ENCODE results near the gene SLC8B1.

Gene SLC8B1

DNA sequence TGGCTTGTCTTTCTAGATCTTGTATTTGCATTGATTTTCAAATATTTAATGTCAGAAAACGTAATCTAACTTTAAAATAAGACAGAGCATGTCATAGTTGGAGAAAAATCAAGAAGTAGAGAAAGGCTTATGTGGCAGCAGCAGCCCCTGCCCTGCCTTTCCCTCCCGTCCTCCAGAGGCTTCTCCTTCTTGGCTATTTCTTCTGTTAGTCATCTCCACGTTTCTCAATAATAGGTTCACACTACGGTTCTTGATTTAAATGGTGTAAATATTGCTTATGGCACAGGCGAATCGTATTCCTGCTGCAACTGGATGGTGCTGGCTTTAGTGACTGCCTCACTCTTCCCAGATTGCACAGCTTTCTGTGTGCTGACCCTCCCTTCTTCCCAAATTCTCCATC is 42.8 kb downstream of the SLC8B1 start:
- DNase-seq, result no peak

DNA sequence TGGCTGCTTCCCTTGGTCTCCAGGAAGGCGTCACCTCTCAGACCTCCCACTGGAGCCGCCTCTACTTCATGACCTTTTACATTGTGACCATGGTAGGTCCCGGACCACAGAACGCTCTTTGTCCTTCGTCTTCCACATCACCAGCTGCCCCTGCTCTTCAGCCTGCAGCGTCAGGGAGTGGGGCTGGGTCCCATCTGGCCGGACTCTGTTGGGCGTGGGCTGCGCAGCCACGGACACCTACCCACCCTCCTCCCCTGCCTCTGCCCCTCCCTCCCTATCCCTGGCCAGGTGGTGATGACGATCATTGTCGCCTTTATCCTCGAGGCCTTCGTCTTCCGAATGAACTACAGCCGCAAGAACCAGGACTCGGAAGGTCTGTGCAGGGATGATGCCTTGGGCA is 43.3 kb downstream of the SLC8B1 start:
- no peak for DNase-seq

DNA sequence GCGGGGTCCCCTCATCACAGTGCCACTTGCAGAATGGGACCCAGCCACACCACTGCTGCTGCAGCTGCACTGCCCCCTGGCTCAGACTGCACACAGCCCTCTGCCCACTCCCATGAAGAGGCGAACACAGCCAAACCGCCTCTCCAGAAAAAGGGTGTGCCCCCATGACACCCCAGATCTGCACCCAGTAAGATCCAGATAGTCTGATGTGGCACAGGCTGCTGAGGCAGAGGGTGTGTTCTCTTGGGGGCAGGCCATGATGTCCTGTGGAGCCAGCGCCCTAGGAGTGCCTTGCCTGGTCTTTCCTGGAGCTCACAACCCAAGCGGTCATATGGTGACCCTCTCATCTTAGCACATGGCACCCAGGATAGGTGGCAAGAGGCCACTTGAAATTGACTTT is 44.4 kb downstream of the SLC8B1 start:
- no peak for DNase-seq

DNA sequence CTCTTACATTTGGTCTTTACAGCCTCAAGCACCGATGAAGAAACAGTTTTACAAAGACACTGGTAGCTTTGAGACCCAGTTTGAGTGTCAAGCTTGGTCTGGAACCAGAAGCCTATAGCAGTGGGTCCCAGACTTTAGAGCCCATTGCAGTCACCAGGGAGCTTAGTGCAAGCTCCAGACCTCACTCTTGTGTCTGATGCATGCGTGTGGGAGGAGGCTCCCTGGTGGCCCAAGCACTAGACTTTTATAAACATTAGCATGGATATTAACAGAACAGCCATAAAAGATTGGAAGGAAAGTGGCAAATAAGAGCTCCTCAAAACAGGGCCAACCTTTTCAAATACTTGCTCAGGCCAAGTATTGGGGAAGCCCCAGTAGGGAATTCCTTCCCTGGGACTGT is 45.5 kb downstream of the SLC8B1 start:
- DNase-seq, result no peak

DNA sequence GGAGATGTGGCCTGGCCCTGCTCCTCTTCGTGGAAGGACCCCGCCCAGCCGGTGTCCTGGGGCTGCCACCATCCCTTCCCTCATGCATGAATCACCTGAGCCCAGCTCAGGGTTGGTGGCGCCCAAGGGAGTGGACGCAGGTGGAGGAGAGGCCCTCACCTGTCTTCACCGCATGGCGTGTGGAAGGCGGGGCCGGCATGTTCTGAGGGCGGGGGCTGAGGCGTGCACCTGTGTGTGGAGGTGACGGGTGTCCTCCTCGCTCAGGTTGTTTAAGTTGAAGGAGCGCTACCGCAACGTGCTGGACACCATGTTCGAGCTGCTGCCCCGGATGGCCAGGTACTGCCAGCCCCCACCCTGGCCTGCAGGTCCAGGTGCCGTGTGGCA is 47.0 kb downstream of the SLC8B1 start:
- DNase-seq, result no peak

DNA sequence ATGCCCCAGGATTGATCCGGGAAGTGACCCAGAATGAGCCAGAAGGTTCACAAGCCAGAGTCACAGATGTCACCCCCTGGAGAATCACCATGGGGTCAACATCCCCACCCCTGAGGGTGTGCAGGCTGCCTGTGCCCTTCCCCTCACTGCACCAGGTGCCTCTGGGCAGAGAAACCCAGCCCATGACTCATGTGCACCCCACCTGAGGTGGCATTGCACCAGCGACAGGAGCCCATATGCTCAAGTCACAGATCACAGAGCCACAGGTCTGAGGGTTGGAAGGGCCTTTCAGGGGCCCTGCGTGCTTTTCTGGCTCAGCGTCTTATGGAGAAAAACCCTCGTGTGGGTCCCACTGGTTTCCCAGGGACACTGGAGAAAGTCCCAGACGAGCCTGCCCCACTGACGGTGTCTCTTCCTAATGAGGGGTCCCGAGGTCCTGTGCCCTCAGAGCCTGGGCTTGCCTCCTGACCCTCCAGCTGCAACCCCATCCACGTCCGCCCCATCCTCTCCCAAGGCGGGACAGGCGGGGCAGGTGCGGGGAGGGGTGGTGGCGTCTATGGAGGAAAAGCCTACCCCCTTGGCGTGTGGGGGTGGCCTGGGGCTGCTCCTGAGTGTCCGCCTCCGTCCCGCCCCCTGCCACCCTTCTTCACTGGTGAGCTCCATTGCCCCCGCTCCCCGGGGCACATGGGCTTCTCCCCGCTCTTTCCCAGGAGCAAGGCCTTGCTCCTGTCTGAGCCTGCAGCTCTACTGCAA is 47.6 kb downstream of the SLC8B1 start:
- no peak for DNase-seq

DNA sequence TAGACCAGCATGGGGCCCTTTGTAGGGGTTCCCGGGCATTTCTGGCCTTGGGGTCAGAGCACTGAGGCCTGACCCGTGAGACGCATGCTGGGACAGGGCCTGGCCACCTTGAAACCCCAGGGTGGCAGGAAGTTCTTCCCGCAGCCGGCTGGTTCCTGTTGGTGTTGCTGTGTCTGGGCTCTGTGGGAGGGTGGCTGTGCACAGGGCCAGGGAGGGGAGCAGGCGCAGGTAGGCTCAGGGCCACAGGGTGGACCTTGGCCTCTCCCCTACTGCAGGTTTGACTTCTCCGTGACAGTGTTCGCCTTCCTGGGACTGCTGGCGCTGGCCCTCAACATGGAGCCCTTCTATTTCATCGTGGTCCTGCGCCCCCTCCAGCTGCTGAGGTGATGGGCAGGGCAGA is 48.2 kb downstream of the SLC8B1 start:
- DNase-seq, result no peak

DNA sequence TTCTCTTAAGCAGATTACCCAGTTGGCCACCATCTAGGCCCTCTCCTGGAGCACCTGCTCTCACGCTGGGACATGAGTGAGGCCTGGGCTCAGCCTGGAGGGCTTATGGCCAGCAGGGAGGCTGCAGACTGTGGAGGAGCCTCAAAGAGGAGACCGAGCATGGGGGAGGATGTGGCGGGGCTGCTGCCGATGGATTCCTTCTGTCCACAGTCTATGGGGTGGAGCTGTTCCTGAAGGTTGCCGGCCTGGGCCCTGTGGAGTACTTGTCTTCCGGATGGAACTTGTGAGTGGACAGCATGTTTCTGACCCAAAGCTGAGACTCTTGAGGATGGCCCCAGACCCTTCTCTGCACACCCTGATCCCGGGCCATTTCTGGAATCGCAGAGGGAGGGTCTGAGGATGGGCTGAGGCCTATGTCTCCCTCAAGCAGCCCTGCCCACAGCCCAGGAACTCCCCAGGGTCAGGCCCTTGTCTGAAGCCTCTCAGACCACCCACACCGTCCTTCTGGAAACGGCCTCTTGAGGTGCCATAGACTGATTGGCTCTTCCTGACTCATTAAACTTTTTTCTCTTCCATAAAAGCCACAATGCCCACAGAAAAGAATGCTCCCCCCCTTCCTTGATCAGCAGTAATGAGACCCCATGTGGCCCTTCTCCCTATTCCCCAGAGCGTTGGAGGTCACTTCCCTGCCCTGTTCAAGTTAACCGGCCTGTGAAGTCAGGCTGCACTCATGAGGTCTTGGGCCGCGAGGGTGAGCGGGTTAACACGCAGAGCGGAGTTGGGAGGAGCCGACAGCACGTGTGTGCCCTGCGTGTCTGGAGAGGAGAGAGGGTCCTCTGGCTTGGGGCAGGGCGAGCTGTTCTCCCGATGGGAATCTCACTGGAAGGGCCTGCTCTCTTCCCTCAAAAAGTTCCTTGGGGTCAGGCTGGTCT is 49.0 kb downstream of the SLC8B1 start:
- DNase-seq, result no peak

DNA sequence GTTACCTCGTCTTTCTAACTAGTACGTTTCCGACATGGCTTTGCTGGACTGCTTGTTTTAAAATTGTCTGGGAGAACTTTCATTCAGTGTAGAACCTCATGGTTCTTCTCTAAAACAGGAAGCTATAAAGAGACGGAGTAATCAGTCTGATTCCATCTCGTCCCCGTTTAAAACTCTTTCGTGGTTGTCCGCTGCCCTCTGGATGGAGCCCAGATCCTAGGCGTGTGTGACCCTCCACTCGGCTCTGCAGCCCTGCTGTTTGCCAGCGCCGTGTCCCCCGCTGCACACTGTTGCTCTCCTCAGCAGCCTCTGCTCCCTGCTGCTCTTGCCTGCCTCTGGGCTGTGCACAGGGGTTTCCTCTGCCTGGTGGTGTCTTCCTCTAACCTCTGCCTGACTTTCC is 50.2 kb downstream of the SLC8B1 start:
- DNase-seq, result no peak

DNA sequence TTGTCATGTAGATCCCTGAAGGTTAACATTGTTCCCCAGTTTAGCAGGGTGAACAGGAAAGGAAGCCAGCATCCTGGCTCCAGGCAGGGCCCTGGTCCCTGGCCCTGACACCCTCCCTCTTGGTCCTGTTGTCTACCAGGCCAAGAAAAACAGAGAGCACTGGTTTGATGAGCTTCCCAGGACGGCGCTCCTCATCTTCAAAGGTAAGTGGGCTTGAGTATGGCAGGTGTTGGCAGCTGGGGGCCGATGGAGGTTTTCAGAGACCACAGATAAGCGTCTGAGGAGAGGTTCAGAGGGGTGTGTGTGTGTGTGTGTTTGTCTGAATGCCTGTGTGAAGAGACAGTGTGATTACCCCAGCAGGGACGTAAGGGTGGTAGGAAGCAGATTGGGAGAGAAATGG is 56.3 kb downstream of the SLC8B1 start:
- no peak for DNase-seq

DNA sequence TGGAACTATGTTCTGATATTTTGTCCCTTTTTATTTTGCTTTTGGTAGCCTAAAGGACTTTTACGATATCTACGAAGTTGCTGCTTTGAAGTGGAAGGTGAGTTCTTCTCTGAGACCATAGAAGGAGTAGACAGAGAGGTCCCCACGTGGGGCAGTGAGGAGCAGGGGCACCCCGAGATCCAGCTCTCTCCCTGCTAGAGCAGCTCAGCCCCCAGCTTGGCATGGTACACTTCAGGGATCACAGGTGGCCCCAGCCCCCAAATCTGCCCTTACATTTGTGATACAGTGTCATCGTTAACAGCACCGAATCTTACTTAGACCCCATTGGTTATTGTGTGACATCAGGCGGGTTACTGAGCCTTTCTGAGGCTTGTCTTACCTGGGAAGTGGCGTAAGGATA is 56.8 kb downstream of the SLC8B1 start:
- no peak for DNase-seq

DNA sequence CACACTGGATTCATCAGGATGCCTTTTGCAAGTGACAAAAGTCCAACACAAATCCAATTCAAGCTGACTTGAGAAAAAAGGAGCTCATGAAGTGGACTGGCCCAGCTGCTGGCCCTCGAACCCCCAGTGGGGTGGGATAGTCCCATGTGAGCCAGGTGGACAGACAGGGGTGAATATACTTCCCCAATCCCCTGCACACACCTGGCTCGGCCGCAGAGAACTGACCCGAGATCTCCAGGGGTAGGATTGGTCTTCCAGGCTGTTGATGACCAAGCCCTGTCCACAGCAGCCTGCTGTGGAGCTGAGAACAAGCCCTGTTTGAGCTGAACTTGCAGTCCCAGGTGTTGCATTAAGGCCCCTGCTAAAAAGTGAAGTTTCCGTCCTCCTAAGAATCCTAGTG is 57.4 kb downstream of the SLC8B1 start:
- DNase-seq, result no peak

DNA sequence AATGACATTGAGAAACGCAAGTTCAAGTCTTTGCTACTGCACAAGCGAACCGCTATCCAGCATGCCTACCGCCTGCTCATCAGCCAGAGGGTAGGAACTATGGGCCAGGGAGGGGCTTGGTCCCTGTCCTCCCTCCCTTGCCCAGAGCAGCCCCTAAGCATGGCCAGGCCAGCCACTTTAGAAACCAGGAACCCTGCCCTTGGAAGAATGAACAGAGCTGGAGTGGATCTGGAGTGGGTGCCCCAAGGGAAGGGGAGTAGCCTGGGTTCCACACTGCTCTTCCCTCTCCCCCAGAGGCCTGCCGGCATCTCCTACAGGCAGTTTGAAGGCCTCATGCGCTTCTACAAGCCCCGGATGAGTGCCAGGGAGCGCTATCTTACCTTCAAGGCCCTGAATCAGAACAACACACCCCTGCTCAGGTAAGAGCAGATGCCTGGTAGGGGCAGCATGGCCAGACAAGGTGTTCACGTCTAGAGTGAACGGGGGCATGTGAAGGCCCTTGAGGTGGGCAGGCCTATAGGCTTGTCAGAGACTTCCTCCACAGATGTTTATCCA is 57.9 kb downstream of the SLC8B1 start:
- no peak for DNase-seq

DNA sequence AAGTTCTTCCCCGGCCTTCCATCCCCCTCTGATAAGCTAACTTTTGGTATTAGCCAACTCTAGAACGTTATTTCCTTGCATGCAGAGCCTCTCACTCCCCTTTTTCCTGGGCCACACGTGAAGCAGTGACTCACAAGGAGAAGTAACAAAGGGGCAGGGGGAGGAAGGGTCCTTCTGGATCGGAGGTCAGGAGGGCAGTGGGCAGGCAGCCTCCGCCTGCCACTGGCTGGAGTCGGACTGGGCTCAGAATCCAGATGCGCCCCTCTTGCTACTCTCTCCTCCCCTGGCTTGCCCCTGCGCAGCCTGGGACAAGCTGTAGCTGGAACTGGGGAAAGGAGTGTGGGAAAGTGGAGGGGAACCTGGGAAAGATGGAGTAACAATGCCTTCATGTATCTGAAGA is 58.6 kb downstream of the SLC8B1 start:
- no peak for DNase-seq

DNA sequence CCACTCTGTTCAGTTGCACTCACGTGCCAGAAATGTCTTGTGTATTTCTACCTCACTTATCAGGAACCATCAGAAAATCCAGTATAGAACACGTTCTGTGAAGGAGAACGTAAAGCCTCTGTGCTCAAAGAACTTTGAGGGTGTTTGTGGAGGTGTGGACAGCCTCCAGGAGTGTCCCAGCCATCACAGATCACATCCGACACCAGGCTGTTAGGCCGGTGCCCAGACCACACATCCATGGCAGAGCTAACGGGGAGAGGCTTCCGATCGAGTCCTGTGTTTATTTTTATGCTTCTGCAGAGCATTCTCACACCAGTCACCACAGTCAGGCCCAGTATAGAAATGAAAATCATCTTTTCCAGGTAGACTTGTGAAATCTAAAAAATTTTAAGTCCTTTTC is 60.1 kb downstream of the SLC8B1 start:
- no peak for DNase-seq

DNA sequence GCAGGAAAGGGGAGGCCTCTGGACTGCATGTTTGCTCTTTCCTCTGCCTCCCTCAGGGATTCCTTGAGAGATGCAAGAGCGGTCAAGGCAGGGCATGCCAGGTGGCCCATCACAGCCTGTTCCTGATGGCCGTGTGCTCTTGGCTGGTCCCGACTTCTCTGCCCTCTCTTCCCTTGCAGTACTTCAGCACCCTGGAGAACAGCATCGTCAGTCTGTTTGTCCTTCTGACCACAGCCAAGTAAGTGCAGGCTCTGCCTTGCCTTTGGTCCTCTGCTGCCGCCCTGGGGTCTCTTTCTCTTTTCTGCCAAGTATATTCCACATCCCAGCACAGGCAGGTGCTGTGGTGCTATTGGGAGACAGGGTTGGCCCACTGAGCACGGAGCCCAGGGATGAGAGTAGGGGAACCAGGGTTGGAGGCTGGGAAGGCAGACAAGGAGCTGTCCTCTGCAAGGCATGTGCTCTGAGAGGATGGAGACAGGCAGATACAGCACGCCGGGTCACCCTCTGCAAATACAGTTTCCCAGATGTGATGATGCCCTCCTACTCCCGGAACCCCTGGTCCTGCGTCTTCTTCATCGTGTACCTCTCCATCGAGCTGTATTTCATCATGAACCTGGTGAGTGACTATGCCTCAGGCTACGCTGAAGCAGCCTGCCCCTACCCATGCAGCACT is 61.7 kb downstream of the SLC8B1 start:
- DNase-seq, result no peak

DNA sequence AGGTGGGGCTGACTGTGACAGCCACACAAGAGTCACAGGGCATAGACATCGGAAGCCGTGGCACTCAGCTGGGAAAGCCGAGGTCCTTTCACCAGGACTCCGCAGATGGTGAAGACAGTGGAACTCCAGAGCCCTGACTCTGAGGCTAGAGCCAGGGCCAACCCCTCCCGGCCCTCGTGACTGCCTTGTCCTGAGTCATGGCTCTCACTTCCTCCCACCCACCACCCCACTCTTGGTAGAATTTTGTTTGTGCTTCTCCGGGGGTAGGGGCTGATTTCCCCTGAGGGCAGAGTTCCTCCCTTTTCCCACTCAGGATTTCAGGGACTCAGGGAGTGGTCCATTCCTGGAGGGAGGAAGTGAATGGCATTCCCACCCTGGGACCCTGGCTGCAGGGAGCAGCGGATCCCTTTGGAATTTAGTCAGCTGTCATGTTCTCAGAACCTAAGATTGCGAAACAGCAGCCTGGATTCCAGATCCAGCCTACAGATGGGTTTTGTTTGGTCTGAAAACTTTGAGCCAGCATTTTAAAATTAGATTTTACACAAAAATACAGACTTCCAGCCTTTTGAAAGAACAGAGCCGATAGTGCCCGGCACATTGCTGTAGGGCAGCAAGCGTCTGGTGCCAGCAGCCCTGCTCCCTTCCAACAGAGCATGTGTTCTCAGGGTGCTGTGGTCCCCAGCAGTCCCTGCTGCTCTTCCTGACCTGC is 62.9 kb downstream of the SLC8B1 start:
- no peak for DNase-seq

DNA sequence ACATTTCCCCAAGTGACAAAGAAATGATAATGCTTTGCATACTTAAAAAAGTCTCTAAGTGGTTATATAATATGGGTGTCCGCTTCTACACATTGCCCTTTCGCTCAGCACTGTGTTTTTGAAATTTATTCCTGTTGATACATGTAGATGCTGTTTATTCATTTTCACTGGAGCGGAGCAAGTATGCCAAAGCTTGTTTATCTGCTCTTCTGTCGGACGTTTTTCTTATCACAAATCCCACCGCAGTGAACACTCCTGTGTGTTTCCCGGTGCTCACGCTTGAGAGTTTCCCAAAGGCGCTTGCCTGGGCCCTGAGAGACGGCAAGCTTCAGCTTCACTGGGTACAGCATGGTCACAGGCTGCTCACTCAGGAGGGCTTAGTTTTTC is 63.5 kb downstream of the SLC8B1 start:
- no peak for DNase-seq

DNA sequence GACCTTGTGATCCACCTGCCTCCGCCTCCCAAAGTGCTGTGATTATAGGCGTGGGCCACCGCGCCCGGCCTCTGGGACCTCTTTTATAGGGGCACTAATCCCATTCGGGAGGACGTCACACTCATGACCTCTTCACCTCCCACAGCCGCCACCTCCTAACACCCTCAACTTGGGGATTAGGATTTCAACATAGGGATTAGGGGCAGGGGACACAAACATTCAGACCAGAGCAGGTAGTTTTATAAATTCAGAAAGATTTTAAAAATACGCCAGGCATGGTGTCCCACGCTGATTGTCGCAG is 64.2 kb downstream of the SLC8B1 start:
- no peak for DNase-seq

DNA sequence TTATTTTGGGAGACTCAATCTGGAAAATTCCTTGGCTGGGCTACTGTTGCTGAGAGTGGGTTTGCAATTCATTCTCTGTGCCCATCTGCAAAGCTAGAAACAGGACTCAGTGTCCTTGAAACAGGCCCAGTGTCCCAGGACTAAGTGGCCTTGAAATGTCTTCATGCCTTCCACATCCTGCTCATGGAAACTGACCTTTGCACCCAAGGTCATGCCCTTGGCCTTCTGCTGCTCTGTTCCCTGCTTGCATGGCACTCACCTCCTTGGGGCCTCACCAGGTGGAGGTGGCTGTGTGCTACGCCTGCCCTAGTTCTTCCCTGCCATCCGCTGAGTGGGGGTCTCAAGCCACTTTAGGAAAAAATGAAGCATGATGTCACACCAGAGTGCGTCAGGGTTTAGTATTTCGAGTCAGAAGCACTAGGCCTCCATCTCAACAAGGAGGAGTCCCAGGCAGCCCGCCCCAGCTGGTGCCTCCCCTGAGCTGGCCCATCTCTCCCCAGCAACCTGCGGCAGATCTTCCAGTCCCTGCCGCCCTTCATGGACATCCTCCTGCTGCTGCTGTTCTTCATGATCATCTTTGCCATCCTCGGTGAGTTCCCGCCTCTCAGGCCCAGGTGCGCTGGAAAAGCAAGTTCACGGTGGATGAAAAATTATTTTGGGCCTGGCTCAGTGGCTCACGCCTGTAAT is 65.5 kb downstream of the SLC8B1 start:
- DNase-seq, result no peak

DNA sequence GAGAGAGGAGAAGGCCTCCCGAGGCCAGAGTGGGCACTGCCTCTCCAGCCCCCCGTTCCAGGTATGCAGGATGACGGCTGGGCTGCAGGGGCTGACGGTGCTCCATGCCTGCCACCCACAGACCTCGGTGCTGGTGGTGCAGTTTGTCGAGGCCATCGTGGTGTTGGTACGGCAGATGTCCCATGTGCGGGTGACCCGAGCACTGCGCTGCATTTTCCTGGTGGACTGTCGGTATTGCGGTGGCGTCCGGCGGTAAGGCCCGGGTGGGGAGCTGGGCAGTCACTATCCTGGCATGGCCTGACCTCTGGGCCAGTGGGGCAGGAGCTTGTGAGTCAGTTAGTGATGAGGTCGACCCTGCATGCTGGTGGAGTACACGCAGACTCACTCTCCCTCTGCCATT is 66.3 kb downstream of the SLC8B1 start:
- DNase-seq, result no peak

DNA sequence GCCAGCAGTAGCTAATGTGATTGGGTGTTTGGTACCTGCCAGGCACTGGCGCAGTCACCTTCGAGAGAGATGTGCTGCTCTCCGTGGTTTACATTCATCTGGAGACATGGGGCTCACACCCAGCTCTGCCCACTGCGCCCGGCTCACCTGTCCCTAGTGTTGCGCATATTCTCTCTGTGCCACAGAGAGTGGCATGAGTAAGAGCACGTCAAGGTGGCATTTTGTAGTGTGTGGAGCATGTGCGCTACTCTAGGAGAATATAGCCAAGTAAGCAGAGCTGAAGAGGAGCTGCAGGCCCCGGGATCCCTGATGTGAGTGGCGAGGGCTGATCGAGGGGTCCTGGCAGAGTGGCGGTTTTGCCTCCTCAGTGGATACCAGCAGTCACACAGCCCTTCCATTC is 66.8 kb downstream of the SLC8B1 start:
- DNase-seq, result no peak

DNA sequence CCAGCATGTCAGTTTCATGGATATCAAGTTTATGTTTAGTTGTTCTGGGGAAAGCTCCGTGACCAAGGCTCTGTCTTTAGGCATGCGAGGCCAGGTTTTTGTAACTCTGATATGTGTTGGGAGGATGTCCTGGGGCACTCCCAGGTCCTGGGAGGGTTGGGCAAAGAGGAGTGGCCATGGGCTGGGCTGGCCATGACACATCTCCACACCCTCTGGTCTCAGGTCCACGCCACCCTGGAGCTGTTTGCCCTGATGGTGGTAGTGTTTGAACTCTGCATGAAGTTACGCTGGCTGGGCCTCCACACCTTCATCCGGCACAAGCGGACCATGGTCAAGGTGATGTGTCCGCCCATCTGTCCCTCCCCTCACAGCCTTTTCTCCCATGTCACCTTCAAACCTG is 67.3 kb downstream of the SLC8B1 start:
- no peak for DNase-seq

All from GOT3 (cell line).